Measurements from ENCODE around the gene ANKRD52.

DNA sequence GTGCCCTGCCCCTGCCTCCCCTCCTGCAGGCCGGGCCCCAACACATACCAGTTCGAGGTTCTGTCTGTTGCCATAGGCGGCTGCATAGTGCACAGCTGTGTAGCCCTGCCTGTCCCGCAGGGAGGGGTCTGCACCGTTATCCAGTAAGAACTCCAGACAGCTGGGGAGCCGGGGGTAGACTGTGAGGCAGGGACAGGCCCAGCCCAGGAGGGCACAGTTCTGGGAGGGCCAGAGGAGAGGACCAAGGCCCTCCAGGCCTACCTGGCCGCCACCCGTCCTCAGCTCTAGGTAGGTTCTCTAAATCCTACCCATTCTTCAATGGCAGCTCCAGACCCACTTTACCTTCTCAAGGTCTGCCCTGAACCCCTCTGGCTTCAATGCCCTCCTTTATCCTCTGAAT, 9.5 kb downstream of the ANKRD52 start:
- TF ChIP-seq, protein P1, sequence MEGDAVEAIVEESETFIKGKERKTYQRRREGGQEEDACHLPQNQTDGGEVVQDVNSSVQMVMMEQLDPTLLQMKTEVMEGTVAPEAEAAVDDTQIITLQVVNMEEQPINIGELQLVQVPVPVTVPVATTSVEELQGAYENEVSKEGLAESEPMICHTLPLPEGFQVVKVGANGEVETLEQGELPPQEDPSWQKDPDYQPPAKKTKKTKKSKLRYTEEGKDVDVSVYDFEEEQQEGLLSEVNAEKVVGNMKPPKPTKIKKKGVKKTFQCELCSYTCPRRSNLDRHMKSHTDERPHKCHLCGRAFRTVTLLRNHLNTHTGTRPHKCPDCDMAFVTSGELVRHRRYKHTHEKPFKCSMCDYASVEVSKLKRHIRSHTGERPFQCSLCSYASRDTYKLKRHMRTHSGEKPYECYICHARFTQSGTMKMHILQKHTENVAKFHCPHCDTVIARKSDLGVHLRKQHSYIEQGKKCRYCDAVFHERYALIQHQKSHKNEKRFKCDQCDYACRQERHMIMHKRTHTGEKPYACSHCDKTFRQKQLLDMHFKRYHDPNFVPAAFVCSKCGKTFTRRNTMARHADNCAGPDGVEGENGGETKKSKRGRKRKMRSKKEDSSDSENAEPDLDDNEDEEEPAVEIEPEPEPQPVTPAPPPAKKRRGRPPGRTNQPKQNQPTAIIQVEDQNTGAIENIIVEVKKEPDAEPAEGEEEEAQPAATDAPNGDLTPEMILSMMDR (IDR thresholded peaks at IDR 0.05) = no peak
- TF ChIP-seq POLR2AphosphoS5 (IDR thresholded peaks at IDR 0.05) = no peak
- no peak for TF ChIP-seq POLR2A (IDR thresholded peaks at IDR 0.05)

Data from suprapubic skin (tissue), 4 donors.